Measurements from ENCODE around the gene DGLUCY. TPM values are rescaled to one million over a fixed set of nuclear protein-coding genes. Genes with fewer than 3 reads are reported as not detected.
"Not testable (repeated sequence)": the region's sequence is repeated elsewhere in the genome, so short reads cannot be mapped to it uniquely, and the experiment has no call there.

DGLUCY gene
- polyA plus RNA-seq, 3 donors = 54.9 to 88.4 (median 66.0) TPM

DNA sequence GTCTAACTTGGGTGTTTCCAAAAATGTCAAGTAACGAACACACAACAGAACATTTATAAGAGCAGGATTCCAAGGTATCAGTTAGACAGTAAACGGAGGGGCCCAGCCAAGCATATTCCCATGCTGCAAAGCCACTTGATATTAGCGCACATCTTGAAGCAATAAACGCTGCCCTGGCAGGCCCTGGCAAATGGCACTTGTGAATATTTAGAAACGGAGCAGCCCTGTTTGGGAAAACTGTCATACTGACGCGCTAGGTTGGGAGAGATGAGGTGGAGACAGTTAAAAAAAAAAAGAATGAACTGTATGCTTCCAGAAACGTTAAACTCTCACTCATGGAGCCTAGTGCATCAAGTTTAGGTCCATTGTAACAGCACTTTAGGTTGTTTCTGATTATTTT is 9.3 kb downstream of the DGLUCY start:
- peaks cover 71% of the 10 kb centered on the region for H3K4me1 Mint-ChIP-seq
- Histone ChIP-seq H3K4me1 (ENCODE audit: control insufficient read depth in 1 of 2, insufficient read depth in 2 of 2, low read length in 2 of 2) (peaks cover 26 to 31% of the 10 kb centered on the region in 2 donors), H3K27ac (ENCODE audit: low read depth in 1 of 2, low read length in 2 of 2) (no peak overlapping the region), H3K27me3 (ENCODE audit: control insufficient read depth in 2 of 2, insufficient read depth in 2 of 2, low read length in 2 of 2) (no peaks in the 10 kb centered on the region), H3K9me3 (replicated peaks in 1 of 2; ENCODE audit: control insufficient read depth in 1 of 2, insufficient read depth in 1 of 2, low read length in 2 of 2) (peaks cover 0 to 3% of the 10 kb centered on the region in 2 donors), H3K36me3 (replicated peaks in 1 of 2; ENCODE audit: control insufficient read depth in 1 of 2, insufficient read depth in 2 of 2, low read length in 2 of 2) (peaks cover 13 to 59% of the 10 kb centered on the region in 2 donors), H3K9ac (ENCODE audit: insufficient read depth, low read length, poor library complexity, severe bottlenecking) (no peak overlapping the region), H2AFZ (ENCODE audit: insufficient read depth, low read depth, low read length, poor library complexity, severe bottlenecking) (no peak overlapping the region), H3K4me3 (replicated peaks in 1 of 3; ENCODE audit: low read depth in 2 of 3, low read length in 3 of 3) (no peak overlapping the region), H3K4me2 (replicated peaks; ENCODE audit: extremely low read depth, low read length, poor library complexity, severe bottlenecking) (no peak overlapping the region), H4K20me1 (ENCODE audit: insufficient read depth, low read length) (peaks cover 80% of the 10 kb centered on the region), H3K79me2 (ENCODE audit: insufficient read depth, low read length) (peaks cover 83% of the 10 kb centered on the region)
- peaks cover 3 to 10% (median 6%) of the 10 kb centered on the region in 7 donors for H3K9me3 Mint-ChIP-seq
- WGBS (ENCODE audit: insufficient coverage) = 94% methylated on average over 8 of the region's 8 CpGs
- H3K27ac Mint-ChIP-seq = peak overlapping the region in 1 of 7 donors; percentile 42
- intact Hi-C loops (cut with micrococcal nuclease) = no loop called here
- DNase-seq = no peak
- peaks cover 46 to 68% of the 10 kb centered on the region in 2 donors for H3K36me3 Mint-ChIP-seq
- TF ChIP-seq, protein P1, sequence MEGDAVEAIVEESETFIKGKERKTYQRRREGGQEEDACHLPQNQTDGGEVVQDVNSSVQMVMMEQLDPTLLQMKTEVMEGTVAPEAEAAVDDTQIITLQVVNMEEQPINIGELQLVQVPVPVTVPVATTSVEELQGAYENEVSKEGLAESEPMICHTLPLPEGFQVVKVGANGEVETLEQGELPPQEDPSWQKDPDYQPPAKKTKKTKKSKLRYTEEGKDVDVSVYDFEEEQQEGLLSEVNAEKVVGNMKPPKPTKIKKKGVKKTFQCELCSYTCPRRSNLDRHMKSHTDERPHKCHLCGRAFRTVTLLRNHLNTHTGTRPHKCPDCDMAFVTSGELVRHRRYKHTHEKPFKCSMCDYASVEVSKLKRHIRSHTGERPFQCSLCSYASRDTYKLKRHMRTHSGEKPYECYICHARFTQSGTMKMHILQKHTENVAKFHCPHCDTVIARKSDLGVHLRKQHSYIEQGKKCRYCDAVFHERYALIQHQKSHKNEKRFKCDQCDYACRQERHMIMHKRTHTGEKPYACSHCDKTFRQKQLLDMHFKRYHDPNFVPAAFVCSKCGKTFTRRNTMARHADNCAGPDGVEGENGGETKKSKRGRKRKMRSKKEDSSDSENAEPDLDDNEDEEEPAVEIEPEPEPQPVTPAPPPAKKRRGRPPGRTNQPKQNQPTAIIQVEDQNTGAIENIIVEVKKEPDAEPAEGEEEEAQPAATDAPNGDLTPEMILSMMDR (IDR thresholded peaks at IDR 0.05) = no peak
- no peak overlapping the region for H3K4me3 Mint-ChIP-seq
- peaks cover 0 to 2% (median 0%) of the 10 kb centered on the region in 3 donors for H3K27me3 Mint-ChIP-seq (ENCODE audit: low read depth in 3 of 3)

DNA sequence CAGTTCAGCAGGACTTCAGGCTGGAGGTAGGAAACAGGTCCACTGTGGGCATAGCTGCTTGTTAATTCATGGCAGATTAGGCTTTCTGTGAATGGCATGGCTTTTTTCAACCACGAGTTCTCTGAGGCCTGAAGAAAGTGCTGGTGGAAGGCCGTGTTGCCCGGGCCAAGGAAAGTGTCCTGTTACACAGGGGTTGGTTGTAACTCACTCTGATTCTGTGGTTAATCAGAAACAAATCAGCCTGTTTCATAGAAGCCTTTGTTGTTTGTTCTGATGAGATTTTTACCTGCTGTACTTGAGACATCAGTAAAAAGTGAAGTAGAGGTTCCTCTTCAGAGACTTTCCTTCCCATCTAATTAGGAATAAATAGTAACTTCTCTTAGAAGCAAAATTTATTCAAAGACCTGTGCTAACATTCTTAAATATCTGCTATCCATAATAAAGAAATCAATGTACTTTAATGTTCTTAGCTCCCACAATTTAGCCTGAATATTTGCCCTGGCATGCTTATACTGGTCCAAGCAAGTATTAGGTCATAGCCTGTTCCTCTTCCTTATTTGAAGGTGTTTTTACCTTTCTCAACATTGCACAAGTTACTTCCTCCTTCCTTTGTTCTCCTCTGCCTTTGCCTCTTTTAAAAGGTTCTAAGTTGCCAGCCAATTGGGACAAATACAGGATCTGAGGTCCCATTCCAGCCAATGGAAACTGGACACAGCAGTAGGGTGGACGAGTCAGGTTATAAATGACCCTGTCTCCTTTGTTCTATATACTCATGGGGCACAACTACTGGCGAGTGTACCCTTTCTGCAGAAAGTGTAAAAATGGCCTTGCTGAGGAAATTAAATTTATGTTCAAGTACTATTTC is 10.8 kb downstream of the DGLUCY start:
- not testable (repeated sequence) for H3K4me3 Mint-ChIP-seq, H3K9me3 Mint-ChIP-seq

More for the DNA sequence above, 10.8 kb downstream of the DGLUCY start:
- Histone ChIP-seq H3K4me1 (ENCODE audit: control insufficient read depth in 1 of 2, insufficient read depth in 2 of 2, low read length in 2 of 2) (peaks cover 30 to 38% of the 10 kb centered on the region in 2 donors), H3K79me2 (ENCODE audit: insufficient read depth, low read length) (peaks cover 76% of the 10 kb centered on the region), H3K36me3 (replicated peaks in 1 of 2; ENCODE audit: control insufficient read depth in 1 of 2, insufficient read depth in 2 of 2, low read length in 2 of 2) (peaks cover 8 to 49% of the 10 kb centered on the region in 2 donors), H4K20me1 (ENCODE audit: insufficient read depth, low read length) (peaks cover 85% of the 10 kb centered on the region), H3K27ac (ENCODE audit: low read depth in 1 of 2, low read length in 2 of 2) (peak overlapping the region in 1 of 2 donors; percentile 56)
- H3K4me3 ChIP-seq (replicated peaks in 1 of 3; ENCODE audit: low read depth in 2 of 3, low read length in 3 of 3); H2AFZ ChIP-seq (ENCODE audit: insufficient read depth, low read depth, low read length, poor library complexity, severe bottlenecking); H3K27me3 ChIP-seq (ENCODE audit: control insufficient read depth in 2 of 2, insufficient read depth in 2 of 2, low read length in 2 of 2); intact Hi-C loops (cut with micrococcal nuclease); H3K9ac ChIP-seq (ENCODE audit: insufficient read depth, low read length, poor library complexity, severe bottlenecking); H3K9me3 ChIP-seq (replicated peaks in 1 of 2; ENCODE audit: control insufficient read depth in 1 of 2, insufficient read depth in 1 of 2, low read length in 2 of 2); DNase-seq; H3K4me2 ChIP-seq (replicated peaks; ENCODE audit: extremely low read depth, low read length, poor library complexity, severe bottlenecking); H3K27me3 Mint-ChIP-seq (ENCODE audit: low read depth in 3 of 3): not testable (repeated sequence)
- peaks cover 68% of the 10 kb centered on the region for H3K4me1 Mint-ChIP-seq
- peak overlapping the region; percentile 66 to 85 (median 71) for H3K27ac Mint-ChIP-seq
- WGBS (ENCODE audit: insufficient coverage) = 96% methylated on average over 3 of the region's 5 CpGs
- H3K36me3 Mint-ChIP-seq = peaks cover 36 to 55% of the 10 kb centered on the region in 2 donors
